Measurements from ENCODE around the gene PARP8.

DNA sequence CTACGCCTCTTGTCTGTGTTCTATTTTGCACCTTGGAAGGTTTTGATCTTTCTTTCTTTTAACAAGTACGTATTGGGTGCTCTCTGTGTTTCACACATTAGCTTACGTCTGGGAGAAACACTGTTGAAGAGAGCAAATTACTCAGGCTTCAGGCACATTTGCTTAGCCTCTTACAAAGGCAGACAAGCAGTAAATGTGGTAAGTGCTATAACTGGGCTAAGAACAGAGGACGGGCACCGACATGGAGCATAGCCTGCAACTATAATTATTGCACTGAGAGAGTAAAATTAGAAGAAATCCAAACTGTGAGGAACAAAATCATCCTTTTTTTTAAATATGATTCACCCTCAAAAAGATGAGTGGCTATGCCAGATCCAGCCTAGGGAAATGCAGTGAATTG lies 9.4 kb upstream of the PARP8 start:
- TF ChIP-seq, protein P1, sequence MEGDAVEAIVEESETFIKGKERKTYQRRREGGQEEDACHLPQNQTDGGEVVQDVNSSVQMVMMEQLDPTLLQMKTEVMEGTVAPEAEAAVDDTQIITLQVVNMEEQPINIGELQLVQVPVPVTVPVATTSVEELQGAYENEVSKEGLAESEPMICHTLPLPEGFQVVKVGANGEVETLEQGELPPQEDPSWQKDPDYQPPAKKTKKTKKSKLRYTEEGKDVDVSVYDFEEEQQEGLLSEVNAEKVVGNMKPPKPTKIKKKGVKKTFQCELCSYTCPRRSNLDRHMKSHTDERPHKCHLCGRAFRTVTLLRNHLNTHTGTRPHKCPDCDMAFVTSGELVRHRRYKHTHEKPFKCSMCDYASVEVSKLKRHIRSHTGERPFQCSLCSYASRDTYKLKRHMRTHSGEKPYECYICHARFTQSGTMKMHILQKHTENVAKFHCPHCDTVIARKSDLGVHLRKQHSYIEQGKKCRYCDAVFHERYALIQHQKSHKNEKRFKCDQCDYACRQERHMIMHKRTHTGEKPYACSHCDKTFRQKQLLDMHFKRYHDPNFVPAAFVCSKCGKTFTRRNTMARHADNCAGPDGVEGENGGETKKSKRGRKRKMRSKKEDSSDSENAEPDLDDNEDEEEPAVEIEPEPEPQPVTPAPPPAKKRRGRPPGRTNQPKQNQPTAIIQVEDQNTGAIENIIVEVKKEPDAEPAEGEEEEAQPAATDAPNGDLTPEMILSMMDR (optimal IDR thresholded peaks at IDR 0.05 in 1 of 3, IDR thresholded peaks at IDR 0.05 in 1 of 3, conservative IDR thresholded peaks at IDR 0.05 in 1 of 3; ENCODE audit: extremely low read depth in 1 of 3, insufficient read depth in 2 of 3, low read length in 3 of 3) = no peak
- no peak for TF ChIP-seq EZH2 (IDR thresholded peaks at IDR 0.05; ENCODE audit: low read length)
